DND-41 (cell line): ENCODE results near the gene SLC27A3.

Source experiments
- EZH2 ChIP-seq: IDR thresholded peaks from 3 replicates; pipeline ENCODE4 v1.6.1; 2012; ENCODE audit warnings: borderline replicate concordance, low read depth, mild to moderate bottlenecking, moderate library complexity, low read length, inconsistent platforms; ENCODE audit not compliant: severe bottlenecking
- TF ChIP-seq, protein P1 (sequence below): IDR thresholded peaks from 2 replicates; pipeline ENCODE4 v1.5.1; 2012; ENCODE audit warnings: borderline replicate concordance, low read length, moderate library complexity, mild to moderate bottlenecking; ENCODE audit not compliant: poor library complexity, severe bottlenecking; ENCODE audit errors: extremely low read depth

DNA sequence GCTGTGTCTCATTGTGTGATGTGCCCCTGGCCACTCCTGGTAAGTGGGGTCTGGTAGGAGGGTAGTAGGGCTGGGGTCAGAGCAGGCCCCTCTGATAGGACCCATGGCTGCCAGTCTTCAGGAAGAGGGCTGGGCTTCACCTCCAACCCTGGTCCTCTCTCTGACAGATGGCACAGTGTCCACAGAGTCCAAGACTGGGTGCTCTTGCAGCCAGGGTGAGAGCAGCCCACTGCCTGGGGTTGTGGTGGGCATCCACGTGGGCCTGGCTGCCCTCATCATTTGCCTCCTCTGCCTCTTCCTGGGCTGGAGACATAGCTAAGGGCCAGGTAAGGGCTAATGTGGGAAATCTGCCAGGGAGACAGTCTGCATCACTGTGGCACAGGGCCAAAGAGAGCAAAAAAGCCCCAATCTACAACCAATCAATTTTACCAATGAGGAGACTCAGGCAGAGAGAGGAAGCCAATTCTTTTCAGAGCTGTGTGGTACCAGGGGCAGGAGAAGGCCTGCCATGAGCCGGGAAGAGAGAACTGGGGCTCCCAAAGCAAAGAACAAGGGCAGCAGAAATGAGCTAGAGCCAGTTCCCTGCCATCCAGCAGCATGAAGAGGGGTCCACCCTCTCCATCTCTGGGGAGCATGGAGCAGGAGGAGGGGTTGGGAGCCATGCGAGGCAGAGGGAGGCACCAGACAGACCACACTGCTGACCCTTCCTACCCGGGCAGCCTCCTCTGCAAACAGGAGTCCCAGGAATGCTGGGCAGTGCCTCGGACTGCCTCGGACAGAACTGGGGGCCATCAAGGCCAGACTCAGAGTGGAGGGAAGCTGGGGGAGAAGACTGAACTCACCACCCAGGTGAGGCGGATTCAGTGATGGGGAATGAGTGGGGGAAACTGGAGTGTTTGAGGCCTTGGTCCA is 26.8 kb downstream of the SLC27A3 start:
- TF ChIP-seq, protein P1, sequence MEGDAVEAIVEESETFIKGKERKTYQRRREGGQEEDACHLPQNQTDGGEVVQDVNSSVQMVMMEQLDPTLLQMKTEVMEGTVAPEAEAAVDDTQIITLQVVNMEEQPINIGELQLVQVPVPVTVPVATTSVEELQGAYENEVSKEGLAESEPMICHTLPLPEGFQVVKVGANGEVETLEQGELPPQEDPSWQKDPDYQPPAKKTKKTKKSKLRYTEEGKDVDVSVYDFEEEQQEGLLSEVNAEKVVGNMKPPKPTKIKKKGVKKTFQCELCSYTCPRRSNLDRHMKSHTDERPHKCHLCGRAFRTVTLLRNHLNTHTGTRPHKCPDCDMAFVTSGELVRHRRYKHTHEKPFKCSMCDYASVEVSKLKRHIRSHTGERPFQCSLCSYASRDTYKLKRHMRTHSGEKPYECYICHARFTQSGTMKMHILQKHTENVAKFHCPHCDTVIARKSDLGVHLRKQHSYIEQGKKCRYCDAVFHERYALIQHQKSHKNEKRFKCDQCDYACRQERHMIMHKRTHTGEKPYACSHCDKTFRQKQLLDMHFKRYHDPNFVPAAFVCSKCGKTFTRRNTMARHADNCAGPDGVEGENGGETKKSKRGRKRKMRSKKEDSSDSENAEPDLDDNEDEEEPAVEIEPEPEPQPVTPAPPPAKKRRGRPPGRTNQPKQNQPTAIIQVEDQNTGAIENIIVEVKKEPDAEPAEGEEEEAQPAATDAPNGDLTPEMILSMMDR, result no peak
- no peak for TF ChIP-seq EZH2
